K562 (cell line): Measurements from ENCODE around the gene EN1. TPM values are rescaled to one million over a fixed set of nuclear protein-coding genes. Genes with fewer than 3 reads are reported as not detected.

Source experiments
- ATAC-seq: fragments of 200-7000 bp; cut with Tn5 transposase; 3 replicates; pipeline ENCODE4 v1.9.1; 2020; ENCODE audit warnings: moderate library complexity
- BruUV-seq: library from RNA; stranded (reverse); fragments of 400-500 nt; replicated peaks from 2 replicates; lab custom pipeline; 2021; lab: Mats Ljungman, UMichigan
- CTCF ChIA-PET: fragments of 300-600 bp; formaldehyde crosslinking; extraction: SDS; loops from one replicate; lab custom pipeline; 2021; ENCODE audit warnings: low intra/inter-chr PET ratio; lab: Yijun Ruan, JAX
- POLR2A ChIA-PET: fragments of 300-600, 350-650 bp; sonication (Branson Sonifier 250); formaldehyde crosslinking; extraction: SDS; loops from one replicate; lab custom pipeline; 2021; ENCODE audit warnings: antibody characterized with exemption, inconsistent platforms; lab: Yijun Ruan, JAX
- DNase-seq, 4 experiments: peaks; one replicate each; pipeline versions ENCODE4 v3.0.0 to v3.0.0-alpha.2; 2011 to 2018; ENCODE audit warnings: low spot score in 3 of 4, mixed read lengths in 3 of 4; ENCODE audit errors: extremely low read depth in 1 of 4
- FAIRE-seq: peaks from 2 replicates; lab custom pipeline; 2011; peaks lifted over from hg19 to GRCh38; lab: Jason Lieb, UNC
- H2AFZ ChIP-seq: 2 replicates; pipeline ENCODE4 v1.6.0; 2011; ENCODE audit warnings: low read depth, low read length, control low read depth, inconsistent platforms
- H3K27ac ChIP-seq: fragments of 200-600 bp; 3 replicates; pipeline ENCODE4 v1.8.0; 2011; ENCODE audit warnings: low read depth, mild to moderate bottlenecking, control low read depth, inconsistent platforms, low read length, moderate library complexity, mixed read lengths; ENCODE audit errors: extremely low read depth
- H3K27me3 ChIP-seq, 2 experiments: fragments of 300-600 bp in 1 of 2; 2 replicates in 1 of 2; 3 replicates in 1 of 2; pipeline versions ENCODE4 v1.6.0 to v1.8.0; 2011; ENCODE audit warnings: inconsistent platforms in 2 of 2, low read length in 2 of 2, mild to moderate bottlenecking in 1 of 2, mixed read lengths in 1 of 2, moderate library complexity in 1 of 2; ENCODE audit not compliant: control insufficient read depth in 2 of 2, insufficient read depth in 2 of 2
- H3K36me3 ChIP-seq: fragments of 300-600 bp; 3 replicates; pipeline ENCODE4 v1.8.0; 2011; ENCODE audit warnings: mild to moderate bottlenecking, low read length, inconsistent platforms; ENCODE audit not compliant: control insufficient read depth, insufficient read depth
- H3K4me1 ChIP-seq, 2 experiments: fragments of 200-600 bp in 1 of 2; replicated peaks in 1 of 2; 2 replicates in 1 of 2; 3 replicates in 1 of 2; pipeline versions ENCODE4 v1.5.1 to v1.8.0; 2011; ENCODE audit warnings: inconsistent platforms in 2 of 2, low read length in 2 of 2, mild to moderate bottlenecking in 1 of 2, mixed read lengths in 1 of 2, moderate library complexity in 1 of 2; ENCODE audit not compliant: control insufficient read depth in 2 of 2, insufficient read depth in 2 of 2
- H3K4me2 ChIP-seq: 2 replicates; pipeline ENCODE4 v1.6.1; 2011; ENCODE audit warnings: low read length, control low read depth, inconsistent platforms, mixed read lengths; ENCODE audit not compliant: insufficient read depth
- H3K4me3 ChIP-seq: fragments of 200-600 bp; sonication (generic), shearing (Covaris generic); 2 replicates; pipeline ENCODE4 v1.5.1; 2016; ENCODE audit warnings: control low read depth, inconsistent platforms
- H3K79me2 ChIP-seq: fragments of 200-600 bp; 3 replicates; pipeline ENCODE4 v1.8.0; 2011; ENCODE audit warnings: low read length, inconsistent platforms; ENCODE audit not compliant: control insufficient read depth, insufficient read depth
- H3K9ac ChIP-seq, 2 experiments: 2 replicates each; pipeline versions ENCODE4 v1.6.0 to v1.6.1; 2011; ENCODE audit warnings: low read depth in 2 of 2, low read length in 2 of 2, control low read depth in 1 of 2, inconsistent platforms in 1 of 2, mild to moderate bottlenecking in 1 of 2, mixed read lengths in 1 of 2; ENCODE audit not compliant: insufficient read depth in 1 of 2
- H3K9me1 ChIP-seq: one replicate; pipeline ENCODE4 v1.6.0; 2011; ENCODE audit warnings: inconsistent platforms, mild to moderate bottlenecking, low read length, moderate library complexity; ENCODE audit not compliant: control insufficient read depth, insufficient read depth
- H3K9me3 ChIP-seq: replicated peaks from 2 replicates; pipeline ENCODE4 v1.5.1; 2011; ENCODE audit warnings: low read depth, low read length, inconsistent platforms; ENCODE audit not compliant: control insufficient read depth, insufficient read depth
- H4K20me1 ChIP-seq: replicated peaks from 2 replicates; pipeline ENCODE4 v1.6.1; 2011; ENCODE audit warnings: low read length, inconsistent platforms, mixed read lengths; ENCODE audit not compliant: control insufficient read depth, insufficient read depth
- ESRRB ChIP-seq: fragments of 250-450 bp; sonication (Bioruptor Pico); IDR thresholded peaks from 2 replicates; pipeline ENCODE4 v1.5.0; 2020; ENCODE audit warnings: mild to moderate bottlenecking, moderate library complexity, borderline replicate concordance
- GTF2E2 ChIP-seq: fragments of 200-800 bp; sonication (Bioruptor generic); IDR thresholded peaks from 2 replicates; pipeline ENCODE4 v1.6.1; 2016; ENCODE audit warnings: missing genetic modification characterization, missing compliant biosample characterization
- KLF16 ChIP-seq: IDR thresholded peaks from 2 replicates; pipeline ENCODE4 v1.6.1; 2016; ENCODE audit warnings: antibody characterized with exemption
- MTF1 ChIP-seq: fragments of 250-450 bp; sonication (Bioruptor Pico); IDR thresholded peaks from 2 replicates; pipeline ENCODE4 v1.9.0; 2021; ENCODE audit warnings: moderate library complexity, mild to moderate bottlenecking, inconsistent platforms, borderline replicate concordance
- RBM15 ChIP-seq: fragments of 200-400 bp; formaldehyde crosslinking; IDR thresholded peaks from 2 replicates; pipeline ENCODE4 v1.6.1; 2018; ENCODE audit warnings: mild to moderate bottlenecking, low read length, moderate library complexity; ENCODE audit not compliant: insufficient read depth
- RBM22 ChIP-seq: fragments of 200-400 bp; formaldehyde crosslinking; IDR thresholded peaks from 2 replicates; pipeline ENCODE4 v1.6.1; 2018; ENCODE audit warnings: low read length, low read depth; ENCODE audit not compliant: poor library complexity, severe bottlenecking
- SREBF1 ChIP-seq: fragments of 150-350 bp; IDR thresholded peaks from 2 replicates; pipeline ENCODE4 v1.6.1; 2014; ENCODE audit warnings: antibody characterized with exemption, low read depth, low read length, borderline replicate concordance
- TCF7 ChIP-seq: sonication (generic); IDR thresholded peaks from 2 replicates; pipeline ENCODE4 v1.6.1; 2016; ENCODE audit warnings: antibody characterized with exemption, borderline replicate concordance
- ZNF143 ChIP-seq: sonication (generic); formaldehyde crosslinking; IDR thresholded peaks from 2 replicates; pipeline ENCODE4 v1.9.0; 2022; ENCODE audit warnings: mild to moderate bottlenecking, missing genetic modification reagents
- ZNF354B ChIP-seq: fragments of 250-450 bp; sonication (Bioruptor Pico); IDR thresholded peaks from 2 replicates; pipeline ENCODE4 v1.4.0; 2020
- ZNF589 ChIP-seq: fragments of 200-800 bp; sonication (Bioruptor generic); IDR thresholded peaks from 2 replicates; pipeline ENCODE4 v1.6.1; 2016; ENCODE audit warnings: low read depth, missing genetic modification characterization, missing compliant biosample characterization
- WGBS: fragments of 100-300 bp; shearing (Covaris generic); methylation state at CpG from one replicate; pipeline ENCODE4 v1.1.6; 2016; ENCODE audit warnings: low coverage, mixed read lengths; ENCODE audit not compliant: insufficient coverage; ENCODE audit errors: missing lambda C conversion rate; 5-methylcytosine and 5-hydroxymethylcytosine counted together
- in situ Hi-C: fragments of 300-500 bp; cut with MboI; formaldehyde crosslinking; loops from 4 replicates; pipeline ENCODE4 v1.15.0; 2018; ENCODE audit warnings: inconsistent platforms, mixed read lengths
- intact Hi-C: fragments of 100-400 bp; cut with micrococcal nuclease; formaldehyde crosslinking; loops from 2 replicates; pipeline ENCODE4 v1.14.2; 2022
- polyA plus RNA-seq, 8 experiments: library from polyadenylated mRNA; depleted of rRNA in 4 of 8; stranded (reverse) in 5 of 8; unstranded in 3 of 8; fragments of >200 nt; fragmentation: Nextera tagmentation in 2 of 8; fragmentation: Illumina TruSeq in 1 of 8; extraction: Ambion mirVana in 2 of 8; extraction: Trizol in 1 of 8; gene quantifications; 2 replicates each; pipeline versions ENCODE4 v1.2.1 to v1.2.3, GENCODE V29; 2011 to 2014; ENCODE audit warnings: inconsistent platforms in 1 of 8, missing spikeins in 1 of 8
- total RNA-seq, 7 experiments: library from RNA; depleted of rRNA in 6 of 7; stranded (reverse); fragments of >200 nt in 6 of 7; fragmentation: Illumina TruSeq in 2 of 7; extraction: Trizol in 2 of 7; gene quantifications; 2 replicates each; pipeline versions ENCODE4 v1.2.1 to v1.2.3, GENCODE V29; 2011 to 2021; ENCODE audit warnings: low replicate concordance in 1 of 7
- TF ChIP-seq, protein P1 (sequence below): fragments of 450-650 bp; IDR thresholded peaks from 2 replicates; pipeline ENCODE4 v1.6.1; 2016
- TF ChIP-seq, protein P2 (sequence below): fragments of 250-450 bp; sonication (Bioruptor Pico); IDR thresholded peaks from 2 replicates; pipeline ENCODE4 v1.4.0; 2020; ENCODE audit warnings: mild to moderate bottlenecking, moderate library complexity
- TF ChIP-seq, protein P3 (sequence below): fragments of 450-650 bp; IDR thresholded peaks from 2 replicates; pipeline ENCODE4 v1.6.1; 2016; ENCODE audit warnings: borderline replicate concordance

The EN1 gene
- total and polyA plus RNA-seq, 9 of the 15 experiments (the other 6 are each of a cell fraction or from before 2014, with no cell fraction given), result 0.06 to 2.0 (median 0.51) TPM

DNA sequence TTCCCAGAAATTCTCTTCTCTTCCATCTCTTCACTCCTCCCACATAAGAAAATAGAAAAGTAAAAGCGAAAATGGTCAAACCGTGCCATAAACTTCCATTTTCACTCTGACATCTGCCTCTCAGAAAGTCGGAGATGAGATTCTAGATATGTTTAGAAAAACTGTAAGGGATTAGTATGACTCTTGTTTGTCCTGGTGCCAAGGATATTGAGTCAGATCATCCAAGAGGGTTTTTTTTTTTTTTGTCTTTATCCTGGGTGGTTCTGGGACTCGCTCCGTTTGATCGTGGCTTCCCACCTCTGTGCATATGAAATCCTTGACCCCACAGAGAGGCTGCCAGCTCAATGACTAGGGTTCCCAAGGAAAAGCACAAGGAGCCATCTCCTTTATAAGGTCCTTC is 17.3 kb downstream of the EN1 start:
- Histone ChIP-seq H3K27ac (no peak overlapping the region), H3K9me1 (no peaks in the 10 kb centered on the region), H4K20me1 (no peaks in the 10 kb centered on the region), H3K27me3 (peaks cover 2 to 19% of the 10 kb centered on the region in 2 experiments; a peak in 3 of 5 replicates), H2AFZ (no peak overlapping the region; the same call in 1 of the 2 replicates), H3K9me3 (no peaks in the 10 kb centered on the region), H3K36me3 (no peaks in the 10 kb centered on the region), H3K4me1 (peaks cover 0 to 7% of the 10 kb centered on the region in 2 experiments; a peak in 2 of 5 replicates), H3K4me2 (no peak overlapping the region), H3K4me3 (no peak overlapping the region), H3K9ac (no peak overlapping the region), H3K79me2 (no peaks in the 10 kb centered on the region)
- CTCF ChIA-PET, result no interaction called here
- BruUV-seq, result no TSS peak
- WGBS, result 18% methylated on average over 6 of the region's 6 CpGs
- FAIRE-seq, result no peak
- DNase-seq, result no peak
- POLR2A ChIA-PET, result no interaction called here
- in situ Hi-C loops (no loop called here), intact Hi-C loops (no loop called here)
- no peak for ATAC-seq
- TF ChIP-seq, protein P1, sequence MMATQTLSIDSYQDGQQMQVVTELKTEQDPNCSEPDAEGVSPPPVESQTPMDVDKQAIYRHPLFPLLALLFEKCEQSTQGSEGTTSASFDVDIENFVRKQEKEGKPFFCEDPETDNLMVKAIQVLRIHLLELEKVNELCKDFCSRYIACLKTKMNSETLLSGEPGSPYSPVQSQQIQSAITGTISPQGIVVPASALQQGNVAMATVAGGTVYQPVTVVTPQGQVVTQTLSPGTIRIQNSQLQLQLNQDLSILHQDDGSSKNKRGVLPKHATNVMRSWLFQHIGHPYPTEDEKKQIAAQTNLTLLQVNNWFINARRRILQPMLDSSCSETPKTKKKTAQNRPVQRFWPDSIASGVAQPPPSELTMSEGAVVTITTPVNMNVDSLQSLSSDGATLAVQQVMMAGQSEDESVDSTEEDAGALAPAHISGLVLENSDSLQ, result no peak
- TF ChIP-seq RBM15, result no peak
- no peak for TF ChIP-seq ZNF354B (CRISPR knock-in tag)
- TF ChIP-seq MTF1 (CRISPR knock-in tag), result no peak
- no peak for TF ChIP-seq SREBF1
- no peak for TF ChIP-seq ZNF589 (CRISPR knock-in tag)
- TF ChIP-seq RBM22, result no peak
- no peak for TF ChIP-seq TCF7
- TF ChIP-seq, protein P2, sequence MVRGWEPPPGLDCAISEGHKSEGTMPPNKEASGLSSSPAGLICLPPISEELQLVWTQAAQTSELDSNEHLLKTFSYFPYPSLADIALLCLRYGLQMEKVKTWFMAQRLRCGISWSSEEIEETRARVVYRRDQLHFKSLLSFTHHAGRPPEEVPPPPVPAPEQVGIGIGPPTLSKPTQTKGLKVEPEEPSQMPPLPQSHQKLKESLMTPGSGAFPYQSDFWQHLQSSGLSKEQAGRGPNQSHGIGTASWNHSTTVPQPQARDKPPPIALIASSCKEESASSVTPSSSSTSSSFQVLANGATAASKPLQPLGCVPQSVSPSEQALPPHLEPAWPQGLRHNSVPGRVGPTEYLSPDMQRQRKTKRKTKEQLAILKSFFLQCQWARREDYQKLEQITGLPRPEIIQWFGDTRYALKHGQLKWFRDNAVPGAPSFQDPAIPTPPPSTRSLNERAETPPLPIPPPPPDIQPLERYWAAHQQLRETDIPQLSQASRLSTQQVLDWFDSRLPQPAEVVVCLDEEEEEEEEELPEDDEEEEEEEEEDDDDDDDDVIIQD (CRISPR knock-in tag), result no peak
- TF ChIP-seq ESRRB, result no peak
- no peak for TF ChIP-seq ZNF143 (CRISPR knock-in tag)
- TF ChIP-seq, protein P3, sequence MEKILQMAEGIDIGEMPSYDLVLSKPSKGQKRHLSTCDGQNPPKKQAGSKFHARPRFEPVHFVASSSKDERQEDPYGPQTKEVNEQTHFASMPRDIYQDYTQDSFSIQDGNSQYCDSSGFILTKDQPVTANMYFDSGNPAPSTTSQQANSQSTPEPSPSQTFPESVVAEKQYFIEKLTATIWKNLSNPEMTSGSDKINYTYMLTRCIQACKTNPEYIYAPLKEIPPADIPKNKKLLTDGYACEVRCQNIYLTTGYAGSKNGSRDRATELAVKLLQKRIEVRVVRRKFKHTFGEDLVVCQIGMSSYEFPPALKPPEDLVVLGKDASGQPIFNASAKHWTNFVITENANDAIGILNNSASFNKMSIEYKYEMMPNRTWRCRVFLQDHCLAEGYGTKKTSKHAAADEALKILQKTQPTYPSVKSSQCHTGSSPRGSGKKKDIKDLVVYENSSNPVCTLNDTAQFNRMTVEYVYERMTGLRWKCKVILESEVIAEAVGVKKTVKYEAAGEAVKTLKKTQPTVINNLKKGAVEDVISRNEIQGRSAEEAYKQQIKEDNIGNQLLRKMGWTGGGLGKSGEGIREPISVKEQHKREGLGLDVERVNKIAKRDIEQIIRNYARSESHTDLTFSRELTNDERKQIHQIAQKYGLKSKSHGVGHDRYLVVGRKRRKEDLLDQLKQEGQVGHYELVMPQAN, result no peak
- TF ChIP-seq KLF16, result no peak
- TF ChIP-seq GTF2E2 (tag), result no peak
